K562 (cell line): ENCODE data around the gene TNPO2.

Experiments used
- CBFA2T3 ChIP-seq: fragments of 450-650 bp; IDR thresholded peaks from 2 replicates; pipeline ENCODE4 v1.6.1; 2017
- CTCF ChIP-seq, 3 experiments: IDR thresholded peaks in 2 of 3; conservative IDR thresholded peaks in 1 of 3; 2 replicates each; pipeline ENCODE4 v1.5.1; 2011 to 2012; ENCODE audit warnings: low read length in 3 of 3, mild to moderate bottlenecking in 3 of 3, control low read depth in 2 of 3, improper control_type of control experiment in 1 of 3, inconsistent platforms in 1 of 3, low read depth in 1 of 3, mixed read lengths in 1 of 3, moderate library complexity in 1 of 3; ENCODE audit not compliant: insufficient read depth in 2 of 3
- CUX1 ChIP-seq: fragments of 200-800 bp; sonication (Bioruptor generic); IDR thresholded peaks from 2 replicates; pipeline ENCODE4 v1.6.1; 2016; ENCODE audit warnings: missing genetic modification characterization, missing compliant biosample characterization
- EZH2 ChIP-seq: IDR thresholded peaks from 2 replicates; pipeline ENCODE4 v1.6.1; 2012; ENCODE audit warnings: low read depth, mild to moderate bottlenecking, inconsistent platforms, low read length, borderline replicate concordance
- MAFG ChIP-seq: fragments of 450-650 bp; conservative IDR thresholded peaks from 2 replicates; pipeline ENCODE4 v1.6.1; 2016; ENCODE audit warnings: missing genetic modification characterization, missing compliant biosample characterization
- NR2F6 ChIP-seq: fragments of 450-650 bp; formaldehyde crosslinking; IDR thresholded peaks from 2 replicates; pipeline ENCODE4 v1.4.0; 2020; ENCODE audit warnings: mild to moderate bottlenecking
- POLR2A ChIP-seq: fragments of 450-650 bp; conservative IDR thresholded peaks from 2 replicates; pipeline ENCODE4 v1.6.1; 2016
- SP1 ChIP-seq: sonication (generic); formaldehyde crosslinking; IDR thresholded peaks from 2 replicates; pipeline ENCODE4 v1.8.1; 2022; ENCODE audit warnings: mild to moderate bottlenecking, missing genetic modification reagents
- TAL1 ChIP-seq: fragments of 450-650 bp; IDR thresholded peaks from 2 replicates; pipeline ENCODE4 v1.6.1; 2016; ENCODE audit warnings: mild to moderate bottlenecking
- YY1 ChIP-seq, 3 experiments: IDR thresholded peaks; 2 replicates each; pipeline ENCODE4 v1.6.1; 2011; ENCODE audit warnings: low read length in 2 of 3, mild to moderate bottlenecking in 2 of 3, moderate library complexity in 2 of 3, borderline replicate concordance in 1 of 3, control low read depth in 1 of 3, low read depth in 1 of 3; ENCODE audit not compliant: insufficient read depth in 3 of 3, insufficient replicate concordance in 2 of 3, control insufficient read depth in 1 of 3, insufficient read length in 1 of 3; ENCODE audit errors: extremely low read depth in 1 of 3
- ZNF436 ChIP-seq: fragments of 250-450, 450-650 bp; sonication (Bioruptor Pico); formaldehyde crosslinking; IDR thresholded peaks from 2 replicates; pipeline ENCODE4 v1.7.0; 2020; ENCODE audit warnings: mild to moderate bottlenecking
- ZNF444 ChIP-seq: fragments of 250-450 bp; sonication (Bioruptor Pico); IDR thresholded peaks from 2 replicates; pipeline ENCODE4 v1.4.0; 2020; ENCODE audit warnings: mild to moderate bottlenecking, moderate library complexity
- ZNF512 ChIP-seq: IDR thresholded peaks from 2 replicates; pipeline ENCODE4 v1.6.1; 2016; ENCODE audit warnings: missing genetic modification characterization, missing compliant biosample characterization

GRCh38 chr19:12751635-12752034 lies 27.9 kb upstream of the TNPO2 start, which contains the start of gene BEST2:
- no peak for TF ChIP-seq CUX1
- no peak for TF ChIP-seq SP1 (CRISPR knock-in tag)
- no peak for TF ChIP-seq TAL1
- TF ChIP-seq MAFG (tag), result no peak
- no peak for TF ChIP-seq ZNF512 (tag)
- no peak for TF ChIP-seq CTCF (IDR thresholded peaks at IDR 0.05 in 2 of 3, conservative IDR thresholded peaks at IDR 0.05 in 1 of 3; ENCODE audit: insufficient read depth in 2 of 3, low read depth in 1 of 3, low read length in 3 of 3)
- no peak for TF ChIP-seq POLR2A
- no peak for TF ChIP-seq ZNF444
- no peak for TF ChIP-seq EZH2
- TF ChIP-seq NR2F6 (CRISPR knock-in tag), result no peak
- TF ChIP-seq ZNF436, result no peak
- TF ChIP-seq YY1 (IDR thresholded peaks at IDR 0.05; ENCODE audit: borderline replicate concordance in 1 of 3, control insufficient read depth in 1 of 3, extremely low read depth in 1 of 3, insufficient read depth in 3 of 3, insufficient read length in 1 of 3, insufficient replicate concordance in 2 of 3, low read depth in 1 of 3, low read length in 2 of 3), result no peak
- no peak for TF ChIP-seq CBFA2T3
